ENCODE results near the gene FAM78B. TPM values are rescaled to one million over a fixed set of nuclear protein-coding genes. Genes with fewer than 3 reads are reported as not detected.

FAM78B gene
- total RNA-seq, 2 donors from 2014 or later, result 1.5 to 4.0 TPM

DNA sequence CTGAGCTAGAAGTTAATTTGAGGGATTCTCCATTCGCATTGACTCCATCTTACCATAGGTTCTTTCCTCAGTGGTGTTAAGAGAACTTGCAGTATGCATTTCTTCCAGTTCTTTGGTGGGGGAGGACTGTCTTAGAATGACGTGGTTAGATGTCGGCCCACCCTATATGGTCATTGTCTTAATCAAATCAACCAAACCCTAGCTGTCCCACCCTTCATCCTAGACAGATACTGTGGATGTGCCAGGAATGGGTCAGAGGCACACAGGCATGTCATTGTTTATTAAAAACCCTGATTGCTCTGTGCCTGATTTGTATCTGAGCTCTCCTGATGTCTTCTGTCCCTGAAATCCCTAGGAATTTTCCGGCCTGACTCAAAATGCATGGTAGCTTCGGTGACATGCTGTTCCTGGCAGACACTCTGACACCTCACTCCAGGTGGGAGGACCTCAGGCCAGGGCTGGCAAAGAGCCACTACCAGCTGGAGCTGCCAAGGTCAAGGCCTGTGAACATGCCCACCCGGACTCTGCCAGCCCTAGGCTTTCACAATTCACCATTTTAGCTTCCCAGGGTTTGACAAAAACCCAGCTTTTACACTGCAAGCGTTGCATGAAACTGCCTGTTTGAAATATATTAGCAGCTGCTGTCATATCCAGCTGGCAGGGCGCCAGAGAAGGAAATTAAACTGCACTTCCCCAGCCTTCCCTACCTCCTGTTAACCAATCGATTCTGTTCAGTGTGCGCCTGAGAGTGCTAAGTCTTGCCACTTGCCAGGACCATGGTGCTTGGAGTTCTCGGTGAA lies 134.0 kb downstream of the FAM78B start:
- intact Hi-C loops (cut with DNase I), result no loop called here
- no peak for DNase-seq (ENCODE audit: low spot score)

DNA sequence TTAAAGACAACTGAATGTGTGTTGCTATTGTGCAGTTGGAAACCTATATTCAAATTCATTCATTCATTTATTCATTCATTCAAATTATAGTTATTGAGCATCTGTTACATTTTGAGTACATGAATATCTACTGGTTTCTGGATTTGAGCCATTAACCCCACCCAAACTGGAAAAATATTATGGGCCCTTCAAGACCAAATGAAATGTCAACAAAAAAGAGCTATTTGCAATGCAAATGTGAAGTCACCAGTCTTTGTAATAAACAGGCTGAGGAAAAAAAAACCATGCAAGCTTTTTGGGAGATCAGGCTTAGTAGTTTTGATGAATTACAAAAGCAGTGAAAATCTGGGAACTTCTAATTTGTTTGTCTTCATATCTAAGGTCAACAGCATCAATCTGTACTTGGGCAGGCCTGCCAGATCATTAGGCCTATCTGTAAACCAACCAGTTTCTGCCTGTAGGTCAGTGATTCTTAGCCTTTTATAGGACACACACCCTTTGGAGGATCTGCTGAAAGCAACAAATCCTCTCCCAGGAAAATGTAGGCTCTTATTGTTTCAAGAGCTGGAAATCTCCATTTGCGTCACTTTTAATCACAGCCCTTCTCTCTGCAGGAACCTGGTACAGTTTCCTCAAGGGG lies 134.7 kb downstream of the FAM78B start:
- DNase-seq (ENCODE audit: low spot score), result no peak
- intact Hi-C loops (cut with DNase I), result no loop called here

DNA sequence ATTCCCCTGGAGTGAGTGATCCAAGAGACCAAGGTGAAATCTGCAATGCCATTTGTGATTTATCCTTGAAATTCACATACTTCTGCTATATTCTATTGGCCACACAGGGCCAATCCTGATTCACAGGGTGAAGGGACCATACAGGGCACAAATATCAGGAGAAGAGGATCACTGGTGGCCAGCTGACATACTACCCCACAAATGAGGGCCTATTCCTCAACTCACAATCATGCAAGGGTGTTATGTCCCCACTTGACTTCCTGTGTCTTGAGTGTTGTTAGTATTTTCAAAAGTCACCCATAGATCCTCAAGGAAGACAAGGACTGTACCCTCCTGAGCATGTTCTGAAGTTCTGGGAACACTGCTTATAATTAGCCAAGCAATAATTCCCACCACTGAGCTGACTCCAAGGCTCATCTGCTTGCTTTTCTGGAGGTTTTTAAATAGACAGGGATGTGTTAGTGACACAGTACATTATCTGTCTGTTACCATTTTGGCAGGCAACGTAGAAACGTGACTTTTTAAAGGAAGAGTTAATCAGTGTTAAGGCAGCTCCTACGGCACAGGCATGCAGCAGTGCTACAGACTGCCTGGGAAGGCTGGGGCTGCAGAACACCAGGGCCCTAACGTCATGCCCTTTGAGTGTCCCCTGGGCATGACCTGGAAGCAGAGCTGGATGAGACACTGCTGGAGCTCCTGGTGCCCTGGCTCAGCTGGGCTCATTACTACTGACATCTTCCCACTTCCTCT lies 137.4 kb downstream of the FAM78B start:
- DNase-seq (ENCODE audit: low spot score), result no peak
- intact Hi-C loops (cut with DNase I), result no loop called here

DNA sequence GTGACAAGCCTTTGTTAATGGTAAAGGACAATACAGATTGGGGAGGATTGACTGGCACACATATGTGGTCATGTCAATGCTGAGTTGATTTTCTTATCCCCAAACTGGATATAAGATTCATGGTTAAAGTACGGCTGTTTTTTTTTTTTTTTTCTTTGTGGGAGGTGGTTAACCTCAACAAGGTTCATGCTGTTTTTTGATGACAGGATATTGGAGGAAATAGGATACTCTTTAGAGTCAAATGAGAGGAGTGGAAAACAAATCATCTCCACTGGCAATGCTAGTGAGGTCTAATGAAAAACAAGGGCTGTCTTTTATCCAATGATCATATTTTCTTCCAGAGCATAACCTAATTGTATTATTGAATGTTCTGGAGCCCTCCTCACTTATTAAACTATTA lies 140.2 kb downstream of the FAM78B start:
- no peak for DNase-seq (ENCODE audit: low spot score)
- intact Hi-C loops (cut with DNase I), result no loop called here

DNA sequence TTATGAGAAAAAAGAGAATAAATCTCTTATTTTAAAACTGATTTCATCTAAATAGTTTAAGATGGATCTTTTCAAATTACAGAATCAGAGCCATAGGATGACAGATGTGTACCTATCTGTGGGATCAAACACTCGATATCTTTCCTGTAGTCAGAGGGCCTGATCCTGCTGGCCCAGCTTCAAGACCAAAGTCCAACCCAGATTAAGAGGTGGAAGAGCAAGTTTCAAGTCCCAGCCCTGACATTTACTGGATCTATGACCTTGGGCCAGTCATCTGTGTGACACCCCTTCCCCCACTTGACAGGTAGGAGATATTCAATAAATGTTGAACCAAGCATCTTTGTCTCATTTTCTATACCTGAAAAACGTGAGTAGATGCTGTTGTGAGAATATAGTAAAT lies 140.7 kb downstream of the FAM78B start:
- intact Hi-C loops (cut with DNase I), result no loop called here
- no peak for DNase-seq (ENCODE audit: low spot score)

DNA sequence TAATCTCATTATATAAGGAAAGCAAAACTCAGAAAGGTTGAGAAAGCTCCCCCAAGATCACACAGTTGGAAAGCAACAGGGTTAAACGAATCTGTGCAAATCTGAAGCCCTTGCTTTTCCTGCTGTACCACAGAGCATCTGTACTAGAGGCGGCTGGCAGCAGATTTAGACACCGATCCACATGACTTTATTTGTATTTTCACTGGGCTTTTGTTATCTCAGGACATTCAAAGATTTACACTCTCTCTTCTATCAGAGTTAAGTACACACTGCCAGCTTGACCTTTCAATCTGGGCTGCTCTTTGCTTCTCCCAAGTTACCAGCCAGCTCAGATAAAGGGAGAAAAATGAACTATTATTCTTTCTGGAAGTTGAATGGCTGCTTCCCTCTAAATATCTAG lies 146.6 kb downstream of the FAM78B start:
- intact Hi-C loops (cut with DNase I), result no loop called here
- DNase-seq (ENCODE audit: low spot score), result no peak

Small RNAs within 50 kb of the gene (microRNA-seq; reads per million reads assigned to microRNA genes)
- 0 reads per million in 2 donors for gene MIR921 (ENCODE audit: borderline microRNAs expressed in 2 of 2)

All from posterior vena cava (tissue), 2 donors.